Ascending aorta (tissue), 2 donors: ENCODE data around the gene LRRC36. TPM values are rescaled to one million over a fixed set of nuclear protein-coding genes. Genes with fewer than 3 reads are reported as not detected.

Experiments used
- DNase-seq, 2 donors: peaks; one replicate each; pipeline ENCODE4 v3.0.0-alpha.2; 2019; ENCODE audit warnings: low spot score in 2 of 2
- H3K27ac ChIP-seq, 2 donors: fragments of 200-600 bp; sonication (generic); one replicate each; pipeline ENCODE4 v1.5.1; 2016 to 2017; ENCODE audit warnings: mild to moderate bottlenecking in 1 of 2
- H3K27me3 ChIP-seq: fragments of 200-600 bp; sonication (generic); one replicate; pipeline ENCODE4 v1.5.1; 2017
- H3K36me3 ChIP-seq, 2 donors: fragments of 200-600 bp; sonication (generic); one replicate each; pipeline ENCODE4 v1.5.1; 2016
- H3K4me1 ChIP-seq, 2 donors: fragments of 200-600 bp; sonication (generic); one replicate each; pipeline ENCODE4 v1.5.1; 2016 to 2017; ENCODE audit warnings: mild to moderate bottlenecking in 1 of 2
- H3K4me3 ChIP-seq, 2 donors: fragments of 200-600 bp; sonication (generic); one replicate each; pipeline ENCODE4 v1.5.1; 2016 to 2017; ENCODE audit warnings: mild to moderate bottlenecking in 1 of 2
- H3K9me3 ChIP-seq, 2 donors: fragments of 200-600 bp; sonication (generic); one replicate each; pipeline ENCODE4 v1.5.1; 2016
- intact Hi-C: fragments of 100-400 bp; cut with DNase I; formaldehyde crosslinking; loops from one replicate; pipeline ENCODE4 v1.15.1; 2023
- total RNA-seq: library from RNA; depleted of rRNA; stranded (reverse); fragments of >200 nt; gene quantifications from one replicate; pipeline ENCODE4 v1.1.0, GENCODE V29; 2016
- TF ChIP-seq, protein P1 (sequence below), 3 experiments: fragments of 200-600 bp in 2 of 3; fragments of 450-650 bp in 1 of 3; sonication (generic) in 2 of 3; IDR thresholded peaks; one replicate each; pipeline ENCODE4 v1.5.1; 2016 to 2019; ENCODE audit warnings: antibody characterized with exemption in 3 of 3, mild to moderate bottlenecking in 1 of 3, moderate library complexity in 1 of 3

Gene LRRC36
- total RNA-seq, 1 donor from 2014 or later = not detected

DNA sequence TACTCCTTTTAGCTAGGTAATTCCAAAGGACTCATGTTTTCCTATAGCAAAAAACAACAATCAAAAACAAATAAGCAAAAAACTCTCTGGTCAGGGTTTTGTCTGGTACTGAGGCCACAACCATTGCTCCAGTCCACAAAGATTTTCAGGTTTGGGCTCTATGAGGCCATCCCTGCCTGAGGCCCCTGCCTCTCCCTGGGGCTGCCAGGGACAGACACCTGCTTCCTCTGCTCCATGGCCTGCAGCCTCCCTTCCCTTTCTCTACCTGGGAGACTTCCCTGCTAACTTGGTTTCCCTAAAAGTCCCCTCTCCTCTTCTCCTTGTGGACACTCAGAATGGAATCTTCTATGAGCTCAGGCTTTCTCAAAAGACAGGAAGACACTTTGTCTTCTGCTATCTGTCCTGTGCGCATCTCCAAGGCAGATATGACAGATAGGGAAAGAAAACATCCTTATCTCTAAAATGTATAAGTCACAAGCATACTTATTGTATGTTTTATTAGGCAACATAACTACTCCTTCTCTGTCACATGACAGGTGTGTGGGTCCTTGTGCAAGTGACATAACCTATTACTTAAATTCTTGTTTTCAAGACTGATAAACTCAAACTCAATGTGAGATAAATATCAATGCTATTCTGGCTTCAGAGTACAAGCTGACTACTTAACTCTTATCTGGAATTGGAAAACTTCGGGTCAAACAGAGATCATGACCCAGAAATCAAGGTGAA is 90.9 kb downstream of the LRRC36 start:
- H3K4me3 ChIP-seq = no peak overlapping the region
- H3K27ac ChIP-seq = no peak overlapping the region
- TF ChIP-seq, protein P1, sequence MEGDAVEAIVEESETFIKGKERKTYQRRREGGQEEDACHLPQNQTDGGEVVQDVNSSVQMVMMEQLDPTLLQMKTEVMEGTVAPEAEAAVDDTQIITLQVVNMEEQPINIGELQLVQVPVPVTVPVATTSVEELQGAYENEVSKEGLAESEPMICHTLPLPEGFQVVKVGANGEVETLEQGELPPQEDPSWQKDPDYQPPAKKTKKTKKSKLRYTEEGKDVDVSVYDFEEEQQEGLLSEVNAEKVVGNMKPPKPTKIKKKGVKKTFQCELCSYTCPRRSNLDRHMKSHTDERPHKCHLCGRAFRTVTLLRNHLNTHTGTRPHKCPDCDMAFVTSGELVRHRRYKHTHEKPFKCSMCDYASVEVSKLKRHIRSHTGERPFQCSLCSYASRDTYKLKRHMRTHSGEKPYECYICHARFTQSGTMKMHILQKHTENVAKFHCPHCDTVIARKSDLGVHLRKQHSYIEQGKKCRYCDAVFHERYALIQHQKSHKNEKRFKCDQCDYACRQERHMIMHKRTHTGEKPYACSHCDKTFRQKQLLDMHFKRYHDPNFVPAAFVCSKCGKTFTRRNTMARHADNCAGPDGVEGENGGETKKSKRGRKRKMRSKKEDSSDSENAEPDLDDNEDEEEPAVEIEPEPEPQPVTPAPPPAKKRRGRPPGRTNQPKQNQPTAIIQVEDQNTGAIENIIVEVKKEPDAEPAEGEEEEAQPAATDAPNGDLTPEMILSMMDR (IDR thresholded peaks at IDR 0.05) = no peak
- H3K36me3 ChIP-seq = no peaks in the 10 kb centered on the region
- intact Hi-C loops = no loop called here
- no peak for DNase-seq
- H3K4me1 ChIP-seq = peaks cover 0 to 6% of the 10 kb centered on the region in 2 donors
- no peaks in the 10 kb centered on the region for H3K9me3 ChIP-seq
- no peaks in the 10 kb centered on the region for H3K27me3 ChIP-seq

DNA sequence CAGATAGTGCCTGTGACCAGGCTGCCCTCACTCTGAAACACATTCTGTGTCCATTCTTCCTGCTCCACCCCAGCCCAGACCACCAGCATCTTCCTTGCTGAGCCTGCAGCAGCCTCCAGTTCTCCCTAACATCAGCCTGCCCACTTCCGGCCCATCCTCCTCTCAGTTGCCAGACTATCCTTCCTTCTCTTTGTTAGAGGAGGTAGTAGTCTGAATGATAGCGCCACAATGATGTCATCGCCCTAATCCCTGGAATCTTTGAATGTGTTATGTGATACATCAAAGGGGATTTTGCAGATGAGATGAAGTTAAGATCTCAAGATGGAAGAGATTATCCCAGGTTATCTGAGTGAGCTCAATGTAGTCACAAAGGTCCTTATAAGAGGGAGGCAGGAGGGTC is 92.9 kb downstream of the LRRC36 start:
- no peak overlapping the region for H3K4me3 ChIP-seq
- peaks cover 0 to 6% of the 10 kb centered on the region in 2 donors for H3K4me1 ChIP-seq
- H3K9me3 ChIP-seq = no peaks in the 10 kb centered on the region
- no peak for DNase-seq
- TF ChIP-seq, protein P1 (IDR thresholded peaks at IDR 0.05) = no peak
- intact Hi-C loops = no loop called here
- no peak overlapping the region for H3K27ac ChIP-seq
- H3K27me3 ChIP-seq = no peaks in the 10 kb centered on the region
- no peaks in the 10 kb centered on the region for H3K36me3 ChIP-seq

DNA sequence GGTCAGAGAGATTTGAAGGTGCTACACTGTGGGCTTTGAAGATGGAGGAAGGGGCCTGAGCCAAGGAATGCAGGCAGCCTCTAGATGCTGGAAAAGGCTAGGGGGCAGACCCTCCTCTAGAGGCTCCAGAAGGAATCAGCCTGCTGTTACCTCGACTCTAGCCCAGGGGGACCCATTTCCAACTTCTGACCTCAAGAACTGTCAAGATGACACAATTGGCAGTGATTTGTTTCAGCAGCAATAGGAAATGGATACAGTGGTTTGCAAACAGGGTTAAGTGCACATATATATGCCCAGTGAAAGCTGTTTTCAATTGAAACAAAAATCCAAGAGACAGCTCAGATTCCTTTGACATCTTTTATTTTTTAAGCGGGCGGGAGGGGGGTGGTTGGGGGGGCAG is 93.3 kb downstream of the LRRC36 start:
- H3K4me1 ChIP-seq = peaks cover 0 to 6% of the 10 kb centered on the region in 2 donors
- H3K9me3 ChIP-seq = no peaks in the 10 kb centered on the region
- intact Hi-C loops = no loop called here
- H3K4me3 ChIP-seq = no peak overlapping the region
- TF ChIP-seq, protein P1 (IDR thresholded peaks at IDR 0.05) = no peak
- no peaks in the 10 kb centered on the region for H3K36me3 ChIP-seq
- peaks cover 2% of the 10 kb centered on the region for H3K27me3 ChIP-seq
- DNase-seq = no peak
- H3K27ac ChIP-seq = no peak overlapping the region

DNA sequence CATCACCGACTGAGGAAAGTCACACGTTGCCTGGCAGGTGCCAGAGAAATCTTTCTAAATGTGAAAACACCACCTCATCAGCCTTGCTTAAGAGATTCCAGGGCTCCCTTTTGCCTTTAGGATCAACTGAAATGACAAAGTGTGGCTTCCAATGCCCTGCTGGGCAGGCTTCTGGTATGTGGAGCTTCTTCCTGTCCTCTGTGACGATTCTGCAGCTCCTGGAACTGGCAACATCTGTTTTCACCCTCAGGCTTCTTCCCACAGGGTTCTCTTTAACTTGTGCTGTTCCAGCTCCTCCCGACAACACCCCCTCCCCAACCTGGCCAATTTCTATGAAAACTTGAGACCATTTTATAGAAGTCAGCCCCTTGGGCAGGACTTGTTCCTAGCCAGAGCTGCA is 94.4 kb downstream of the LRRC36 start:
- Histone ChIP-seq H3K4me3 (no peak overlapping the region), H3K4me1 (peaks cover 0 to 2% of the 10 kb centered on the region in 2 donors), H3K9me3 (no peaks in the 10 kb centered on the region), H3K27ac (no peak overlapping the region), H3K27me3 (peaks cover 5% of the 10 kb centered on the region), H3K36me3 (no peaks in the 10 kb centered on the region)
- no peak for DNase-seq
- TF ChIP-seq, protein P1 (IDR thresholded peaks at IDR 0.05) = no peak
- intact Hi-C loops = no loop called here

DNA sequence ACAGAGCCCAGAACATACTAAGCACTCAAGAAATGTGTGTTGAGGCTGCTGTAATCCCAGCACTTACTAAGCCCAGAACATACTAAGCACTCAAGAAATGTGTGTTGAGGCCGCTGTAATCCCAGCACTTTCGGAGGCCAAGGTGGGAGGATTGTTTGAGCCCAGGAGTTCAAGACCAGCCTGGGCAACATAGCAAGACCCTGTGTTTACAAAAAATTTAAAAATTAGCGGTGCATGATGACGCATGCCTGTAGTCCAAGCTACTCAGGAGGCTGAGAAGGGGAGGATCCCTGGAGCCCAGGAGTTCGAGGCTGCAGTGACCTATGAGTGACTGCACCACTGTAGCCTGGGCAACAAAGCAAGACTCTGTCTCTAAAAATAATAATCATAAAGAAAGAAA is 96.4 kb downstream of the LRRC36 start:
- no peak overlapping the region for H3K27ac ChIP-seq
- no peak overlapping the region for H3K4me3 ChIP-seq
- DNase-seq = no peak
- TF ChIP-seq, protein P1 (IDR thresholded peaks at IDR 0.05) = no peak
- no peaks in the 10 kb centered on the region for H3K36me3 ChIP-seq
- H3K4me1 ChIP-seq = no peaks in the 10 kb centered on the region
- peaks cover 5% of the 10 kb centered on the region for H3K27me3 ChIP-seq
- intact Hi-C loops = no loop called here
- no peaks in the 10 kb centered on the region for H3K9me3 ChIP-seq
